Measurements from ENCODE around the gene FNBP1L.
"Not testable (repeated sequence)": the region's sequence is repeated elsewhere in the genome, so short reads cannot be mapped to it uniquely, and the experiment has no call there.

The FNBP1L gene

DNA sequence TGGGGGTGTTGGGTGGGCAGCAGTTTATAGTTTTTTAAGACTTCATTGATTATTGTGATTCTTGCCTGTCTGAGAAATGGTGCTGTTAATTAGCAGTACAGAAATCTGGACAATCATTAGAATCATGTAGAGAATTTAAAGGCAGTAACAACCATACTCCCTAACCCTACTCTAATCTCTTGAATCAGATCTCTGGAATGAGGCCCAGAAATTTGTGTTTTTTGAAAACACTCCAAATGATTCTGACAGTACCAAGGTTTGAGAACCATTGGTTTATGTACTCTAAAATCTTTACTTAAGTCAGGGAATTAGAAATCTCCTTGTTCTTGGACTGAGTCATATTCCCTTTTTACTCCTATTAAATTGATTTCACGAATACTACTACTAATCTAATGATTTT is 24.0 kb downstream of the FNBP1L start:
- TF ChIP-seq POLR2AphosphoS5 (IDR thresholded peaks at IDR 0.05; ENCODE audit: low read depth, low read length) (no peak), PAX5 (IDR thresholded peaks at IDR 0.05; ENCODE audit: insufficient read depth, low read length, severe bottlenecking) (no peak)
- no peak for DNase-seq (ENCODE audit: insufficient read length, low spot score)
- FAIRE-seq: no peak

DNA sequence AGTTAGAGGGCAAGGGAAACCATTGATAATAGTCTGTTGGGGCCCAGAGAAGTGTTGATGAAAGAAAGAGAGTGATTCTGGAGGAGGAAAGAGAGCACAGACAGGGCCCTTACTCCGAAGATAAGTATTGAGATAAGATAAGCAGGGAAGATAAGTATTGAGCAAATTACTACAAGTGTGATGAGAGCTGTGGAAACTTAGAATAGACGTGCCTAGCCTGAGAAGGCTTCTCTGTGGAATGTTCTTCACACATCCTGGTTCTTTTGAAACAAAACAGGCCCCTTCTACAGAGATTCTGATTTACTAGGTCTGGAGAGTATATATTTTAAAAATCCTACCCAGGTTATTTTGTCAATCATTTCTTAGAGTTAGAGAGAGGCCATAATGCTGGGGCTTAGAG is 26.4 kb downstream of the FNBP1L start:
- DNase-seq (ENCODE audit: insufficient read length, low spot score) (no peak), FAIRE-seq (no peak)
- TF ChIP-seq SPI1 (IDR thresholded peaks at IDR 0.05; ENCODE audit: low read depth, low read length): no peak
- TF ChIP-seq POLR2AphosphoS5 (IDR thresholded peaks at IDR 0.05; ENCODE audit: low read depth, low read length): no peak
- TF ChIP-seq POU2F2 (IDR thresholded peaks at IDR 0.05; ENCODE audit: low read depth, low read length): no peak
- no peak for TF ChIP-seq POLR2A (IDR thresholded peaks at IDR 0.05; ENCODE audit: low read depth, low read length)
- TF ChIP-seq PAX5 (IDR thresholded peaks at IDR 0.05; ENCODE audit: insufficient read depth, low read length, severe bottlenecking): no peak
- no peak for TF ChIP-seq TAF1 (IDR thresholded peaks at IDR 0.05; ENCODE audit: low read depth, low read length)

DNA sequence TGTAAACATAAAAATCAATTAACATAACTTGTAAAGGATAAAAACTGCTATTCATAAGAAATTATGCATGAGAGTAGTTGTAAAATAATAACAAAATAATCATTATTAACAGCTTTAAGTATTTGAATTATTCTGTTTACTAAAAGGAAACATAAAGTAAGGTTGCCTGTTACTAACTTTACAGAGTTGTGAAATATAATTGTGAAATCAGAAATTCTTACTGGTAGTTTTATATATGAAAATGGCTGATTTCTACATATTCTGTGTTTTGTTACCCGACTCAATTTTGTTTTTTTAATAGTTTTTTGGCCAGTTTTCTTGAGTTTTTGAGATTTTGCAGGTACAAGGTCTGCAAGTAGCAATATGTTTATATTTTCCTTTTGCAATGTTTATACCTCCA is 27.8 kb downstream of the FNBP1L start:
- TF ChIP-seq TAF1 (IDR thresholded peaks at IDR 0.05; ENCODE audit: low read depth, low read length) (no peak), PAX5 (IDR thresholded peaks at IDR 0.05; ENCODE audit: insufficient read depth, low read length, severe bottlenecking) (no peak), SPI1 (IDR thresholded peaks at IDR 0.05; ENCODE audit: low read depth, low read length) (no peak), POLR2A (IDR thresholded peaks at IDR 0.05; ENCODE audit: low read depth, low read length) (no peak), POU2F2 (IDR thresholded peaks at IDR 0.05; ENCODE audit: low read depth, low read length) (no peak), POLR2AphosphoS5 (IDR thresholded peaks at IDR 0.05; ENCODE audit: low read depth, low read length) (no peak)
- DNase-seq (ENCODE audit: insufficient read length, low spot score) (no peak), FAIRE-seq (no peak)

DNA sequence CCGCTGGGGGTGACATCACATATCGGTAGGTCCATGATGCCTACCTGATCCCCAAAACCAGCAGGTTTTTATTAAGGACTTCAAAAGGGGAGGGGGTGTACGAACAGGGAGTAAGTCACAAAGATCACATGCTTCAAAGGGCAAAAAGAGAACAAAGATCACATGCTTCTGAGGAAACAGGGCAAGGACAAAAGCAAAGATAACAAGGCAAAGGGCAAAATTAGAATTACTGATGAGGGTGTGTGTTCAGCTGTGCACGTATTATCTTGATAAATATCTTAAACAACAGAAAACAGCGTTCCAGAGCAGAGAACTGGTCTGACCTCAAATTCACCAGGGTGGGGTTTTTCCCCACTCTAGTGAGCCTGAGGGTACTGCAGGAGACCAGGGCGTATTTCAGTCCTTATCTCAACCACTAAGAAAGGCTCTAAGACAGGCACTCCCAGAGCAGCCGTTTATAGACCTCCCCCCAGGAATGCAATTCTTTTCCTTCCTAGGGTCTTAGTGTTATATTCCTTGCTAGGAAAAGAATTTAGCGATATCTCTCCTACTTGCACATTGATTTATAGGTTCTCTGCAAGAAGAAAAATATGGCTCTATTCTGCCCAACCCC is 31.3 kb downstream of the FNBP1L start:
- FAIRE-seq; DNase-seq (ENCODE audit: insufficient read length, low spot score): not testable (repeated sequence)

DNA sequence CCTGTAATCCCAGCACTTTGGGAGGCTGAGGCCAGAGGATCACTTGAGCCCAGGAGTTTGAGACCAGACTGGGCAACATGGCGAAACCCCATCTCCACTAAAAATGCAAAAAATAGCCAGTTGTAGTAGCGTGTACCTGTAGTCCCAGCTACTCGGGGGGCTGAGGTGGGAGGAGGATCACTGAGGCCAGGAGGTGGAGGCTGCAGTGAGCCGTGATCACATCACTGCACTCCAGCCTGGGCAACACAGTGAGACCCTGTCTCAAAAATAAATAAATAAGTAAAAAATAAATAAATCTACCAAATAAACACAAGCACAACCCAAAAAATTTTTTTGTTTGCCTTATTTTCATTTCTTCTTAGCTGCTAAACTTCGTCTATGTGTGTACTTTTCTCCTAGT is 34.0 kb downstream of the FNBP1L start:
- not testable (repeated sequence) for FAIRE-seq

DNA sequence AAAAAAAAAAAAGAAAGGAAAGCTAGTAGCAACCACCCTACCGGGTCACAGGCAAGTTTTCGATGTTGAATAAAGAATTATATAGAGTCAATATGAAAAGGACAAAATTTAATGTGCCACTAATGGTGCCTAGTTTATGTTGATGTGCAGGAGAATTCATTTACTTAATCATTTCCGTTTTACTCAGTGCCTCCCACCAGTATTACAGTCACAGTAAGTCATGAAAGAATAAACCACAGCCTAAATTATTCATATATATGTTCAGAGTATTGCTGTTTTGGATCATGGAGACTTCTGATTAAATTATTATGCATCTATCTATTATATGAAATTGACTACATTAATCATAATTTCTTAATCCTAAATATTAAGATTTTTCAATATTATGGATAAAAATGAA is 35.3 kb downstream of the FNBP1L start:
- TF ChIP-seq SPI1 (IDR thresholded peaks at IDR 0.05; ENCODE audit: low read depth, low read length) (no peak), POLR2AphosphoS5 (IDR thresholded peaks at IDR 0.05; ENCODE audit: low read depth, low read length) (no peak), PAX5 (IDR thresholded peaks at IDR 0.05; ENCODE audit: insufficient read depth, low read length, severe bottlenecking) (no peak)
- FAIRE-seq: no peak
- no peak for DNase-seq (ENCODE audit: insufficient read length, low spot score)

More for the DNA sequence above, 34.0 kb downstream of the FNBP1L start:
- DNase-seq (ENCODE audit: insufficient read length, low spot score): not testable (repeated sequence)

DNA sequence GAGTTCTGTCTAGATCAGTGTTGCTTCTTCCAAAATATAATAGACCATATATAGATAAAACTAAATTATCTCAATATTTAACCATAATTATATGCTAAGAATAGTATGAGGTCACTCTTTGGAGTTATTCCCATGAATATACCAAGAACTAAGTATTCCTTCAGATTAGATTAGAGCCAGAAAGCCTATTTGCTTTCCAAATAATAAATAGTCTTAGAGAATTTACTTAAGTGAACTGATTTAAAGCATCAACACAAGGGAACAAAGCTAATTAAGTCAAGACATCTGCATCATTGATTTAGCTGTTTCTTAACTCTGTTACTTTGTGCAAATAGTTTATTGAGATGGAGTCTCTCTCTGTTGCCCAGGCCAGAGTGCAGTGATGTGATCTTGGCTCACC is 35.7 kb downstream of the FNBP1L start:
- FAIRE-seq: no peak
- no peak for TF ChIP-seq POU2F2 (IDR thresholded peaks at IDR 0.05; ENCODE audit: low read depth, low read length)
- no peak for TF ChIP-seq POLR2AphosphoS5 (IDR thresholded peaks at IDR 0.05; ENCODE audit: low read depth, low read length)
- TF ChIP-seq SPI1 (IDR thresholded peaks at IDR 0.05; ENCODE audit: low read depth, low read length): no peak
- no peak for TF ChIP-seq PAX5 (IDR thresholded peaks at IDR 0.05; ENCODE audit: insufficient read depth, low read length, severe bottlenecking)
- no peak for TF ChIP-seq TAF1 (IDR thresholded peaks at IDR 0.05; ENCODE audit: low read depth, low read length)
- no peak for TF ChIP-seq POLR2A (IDR thresholded peaks at IDR 0.05; ENCODE audit: low read depth, low read length)
- no peak for DNase-seq (ENCODE audit: insufficient read length, low spot score)

DNA sequence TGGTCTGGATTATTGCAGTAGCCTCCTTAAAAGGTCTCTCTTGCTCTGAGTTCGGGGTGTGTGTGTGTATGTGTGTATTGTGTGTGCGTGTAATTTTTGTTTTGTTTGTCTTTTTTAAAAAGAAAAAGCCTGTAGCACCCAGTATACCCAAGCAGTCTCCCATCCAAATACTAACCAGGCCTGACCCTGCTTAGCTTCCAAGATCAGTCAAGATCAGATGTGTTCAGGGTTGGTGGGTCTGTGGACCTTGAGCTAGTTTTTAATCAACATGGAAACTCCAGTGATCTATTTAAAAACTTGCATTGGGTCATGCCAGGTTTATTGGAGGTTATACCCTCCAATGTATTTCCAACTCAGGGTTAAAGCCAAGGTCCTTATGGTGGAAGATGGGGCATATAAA is 40.3 kb downstream of the FNBP1L start:
- no peak for TF ChIP-seq SPI1 (IDR thresholded peaks at IDR 0.05; ENCODE audit: low read depth, low read length)
- TF ChIP-seq POU2F2 (IDR thresholded peaks at IDR 0.05; ENCODE audit: low read depth, low read length): no peak
- TF ChIP-seq POLR2AphosphoS5 (IDR thresholded peaks at IDR 0.05; ENCODE audit: low read depth, low read length): no peak
- TF ChIP-seq TAF1 (IDR thresholded peaks at IDR 0.05; ENCODE audit: low read depth, low read length): no peak
- no peak for TF ChIP-seq POLR2A (IDR thresholded peaks at IDR 0.05; ENCODE audit: low read depth, low read length)
- TF ChIP-seq PAX5 (IDR thresholded peaks at IDR 0.05; ENCODE audit: insufficient read depth, low read length, severe bottlenecking): no peak
- DNase-seq (ENCODE audit: insufficient read length, low spot score) (no peak), FAIRE-seq (no peak)

DNA sequence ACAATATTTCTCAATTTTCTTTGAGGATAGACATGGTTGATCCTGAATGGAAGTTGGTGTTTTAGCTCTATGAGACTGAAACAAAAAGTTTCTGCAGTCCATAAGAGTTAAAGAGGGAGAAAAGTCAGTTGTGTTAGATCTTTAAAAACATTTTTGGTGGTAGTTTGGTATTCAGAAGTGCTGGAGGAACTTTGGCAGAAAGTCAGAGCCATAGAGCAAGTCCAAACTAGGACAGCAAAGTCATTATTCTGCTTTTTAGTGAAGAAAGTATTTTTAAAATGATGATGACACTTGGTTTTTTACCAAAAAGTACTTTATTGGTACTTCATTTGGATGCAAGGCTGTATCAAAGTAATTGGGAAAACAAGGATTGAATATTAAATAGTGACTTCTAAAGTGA is 41.8 kb downstream of the FNBP1L start:
- DNase-seq (ENCODE audit: insufficient read length, low spot score) (no peak), FAIRE-seq (no peak)
- TF ChIP-seq PAX5 (IDR thresholded peaks at IDR 0.05; ENCODE audit: insufficient read depth, low read length, severe bottlenecking) (no peak), TAF1 (IDR thresholded peaks at IDR 0.05; ENCODE audit: low read depth, low read length) (no peak), POU2F2 (IDR thresholded peaks at IDR 0.05; ENCODE audit: low read depth, low read length) (no peak), SPI1 (IDR thresholded peaks at IDR 0.05; ENCODE audit: low read depth, low read length) (no peak), POLR2AphosphoS5 (IDR thresholded peaks at IDR 0.05; ENCODE audit: low read depth, low read length) (no peak), POLR2A (IDR thresholded peaks at IDR 0.05; ENCODE audit: low read depth, low read length) (no peak)

DNA sequence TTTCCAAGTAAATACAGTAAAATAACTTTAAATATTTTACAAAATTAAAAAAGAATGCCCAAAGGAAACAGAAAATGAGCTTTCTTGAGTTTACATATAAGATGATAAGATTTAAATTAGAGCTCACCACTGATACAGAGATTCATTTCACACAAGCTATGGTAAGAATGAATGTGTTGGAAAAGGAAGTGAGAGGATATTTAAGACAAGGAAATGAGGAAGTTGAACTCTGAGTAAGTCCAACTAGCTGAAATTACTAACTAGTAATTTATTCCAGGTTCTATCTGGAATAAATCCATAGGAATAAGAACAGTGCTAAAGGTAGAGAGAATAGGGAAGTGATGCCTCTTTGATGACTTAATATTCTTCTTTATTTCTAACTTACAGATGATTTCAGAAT is 42.4 kb downstream of the FNBP1L start:
- DNase-seq (ENCODE audit: insufficient read length, low spot score) (no peak), FAIRE-seq (no peak)
- no peak for TF ChIP-seq POLR2AphosphoS5 (IDR thresholded peaks at IDR 0.05; ENCODE audit: low read depth, low read length)
- TF ChIP-seq SPI1 (IDR thresholded peaks at IDR 0.05; ENCODE audit: low read depth, low read length): 0 out of 2 replicates have a peak, but pooled peaks have one; percentile 4

DNA sequence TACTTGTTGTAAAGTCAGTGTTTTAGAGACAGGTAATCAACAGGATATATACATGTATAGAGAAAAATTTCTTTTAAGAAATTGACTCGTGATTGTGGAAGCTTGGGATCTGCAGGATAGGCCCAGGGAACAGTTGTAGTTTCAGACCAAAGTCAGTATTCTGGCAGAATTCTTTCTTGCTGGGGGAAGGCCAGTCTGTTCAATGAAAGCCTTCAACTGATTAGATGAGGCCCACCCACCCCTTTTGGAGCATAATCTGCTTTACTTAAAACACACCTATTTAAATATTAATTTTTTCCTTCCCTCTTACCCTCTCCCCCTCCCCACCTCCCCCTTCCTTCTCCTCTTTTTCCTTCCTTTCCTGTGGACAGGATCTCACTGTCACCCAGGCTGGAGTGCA is 48.0 kb downstream of the FNBP1L start:
- DNase-seq (ENCODE audit: insufficient read length, low spot score): no peak
- FAIRE-seq: no peak
- TF ChIP-seq SPI1 (IDR thresholded peaks at IDR 0.05; ENCODE audit: low read depth, low read length): no peak
- no peak for TF ChIP-seq POU2F2 (IDR thresholded peaks at IDR 0.05; ENCODE audit: low read depth, low read length)
- no peak for TF ChIP-seq PAX5 (IDR thresholded peaks at IDR 0.05; ENCODE audit: insufficient read depth, low read length, severe bottlenecking)
- TF ChIP-seq POLR2A (IDR thresholded peaks at IDR 0.05; ENCODE audit: low read depth, low read length): no peak
- no peak for TF ChIP-seq POLR2AphosphoS5 (IDR thresholded peaks at IDR 0.05; ENCODE audit: low read depth, low read length)
- no peak for TF ChIP-seq TAF1 (IDR thresholded peaks at IDR 0.05; ENCODE audit: low read depth, low read length)

Measured in GM12891 (cell line).